ENCODE measurements around the gene NGEF.

DNA sequence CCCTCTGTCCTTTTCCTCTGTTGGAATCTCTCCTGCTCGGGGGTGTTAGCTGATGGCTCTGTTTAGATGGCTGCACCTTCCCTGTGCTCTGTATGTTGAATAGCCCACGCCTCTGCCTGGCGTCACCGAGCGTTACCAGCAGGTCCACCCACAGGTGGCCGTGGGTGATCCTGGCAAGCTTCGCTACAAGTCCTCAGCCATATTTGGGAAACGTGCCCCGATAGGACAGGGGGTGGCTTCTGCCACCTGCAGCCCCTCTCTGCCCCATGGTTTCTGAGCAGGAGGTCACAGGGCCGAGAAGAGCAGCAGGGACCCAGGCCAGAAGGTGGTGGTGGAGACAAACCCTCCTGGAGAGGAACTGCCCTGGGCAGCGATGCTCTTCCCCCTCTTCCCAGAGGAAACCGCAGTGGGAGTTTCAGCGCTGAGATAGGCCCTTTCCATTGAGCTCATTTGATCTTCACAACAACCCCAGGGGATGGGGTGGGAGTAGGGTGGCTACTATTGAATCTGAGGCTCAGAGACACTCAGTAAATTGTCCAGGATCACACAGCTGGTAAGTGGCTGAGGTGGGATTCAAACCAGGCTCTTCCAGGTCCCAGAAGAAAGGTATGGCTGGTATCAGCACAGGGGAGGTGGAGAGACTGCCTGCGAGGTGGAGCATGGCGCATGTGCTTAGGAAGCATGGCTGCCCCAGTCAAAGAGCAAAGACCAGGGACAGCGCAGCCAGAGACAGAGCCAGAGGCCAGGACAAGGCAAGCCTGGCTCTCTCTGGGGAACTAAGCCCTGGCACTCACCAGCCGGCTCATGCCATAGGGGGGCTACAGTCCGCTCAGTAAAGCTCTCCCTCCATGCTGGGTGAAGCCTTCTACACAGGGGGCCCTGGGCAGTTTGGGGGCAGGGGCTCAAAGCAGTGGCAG, 15.0 kb downstream of the NGEF start:
- TF ChIP-seq CTCF (IDR thresholded peaks at IDR 0.05; ENCODE audit: insufficient read depth, low read length): no peak
- no peak for TF ChIP-seq POLR2AphosphoS5 (IDR thresholded peaks at IDR 0.05; ENCODE audit: low read depth)
- no peak for TF ChIP-seq GABPA (IDR thresholded peaks at IDR 0.05; ENCODE audit: low read depth)
